Body of pancreas (tissue), 4 donors: Measurements from ENCODE around the gene STON1.

Experiments used
- CTCF ChIP-seq, 7 experiments: fragments of 450-650 bp in 4 of 7; fragments of 200-600 bp in 3 of 7; sonication (generic) in 3 of 7; IDR thresholded peaks; one replicate each; pipeline ENCODE4 v1.5.1; 2016 to 2019; ENCODE audit warnings: antibody characterized with exemption in 7 of 7
- POLR2A ChIP-seq, 3 donors: fragments of 450-650 bp; IDR thresholded peaks; one replicate each; pipeline ENCODE4 v1.6.1; 2016; ENCODE audit warnings: antibody characterized with exemption in 3 of 3, mild to moderate bottlenecking in 2 of 3

- TF ChIP-seq CTCF (IDR thresholded peaks at IDR 0.05) (no peak), POLR2A (IDR thresholded peaks at IDR 0.05) (no peak)
Observed at GRCh38 chr2:48515513-48515985, 14.4 kb upstream of the STON1 start.
